Measurements from ENCODE around the gene PCA3.

PCA3 gene

DNA sequence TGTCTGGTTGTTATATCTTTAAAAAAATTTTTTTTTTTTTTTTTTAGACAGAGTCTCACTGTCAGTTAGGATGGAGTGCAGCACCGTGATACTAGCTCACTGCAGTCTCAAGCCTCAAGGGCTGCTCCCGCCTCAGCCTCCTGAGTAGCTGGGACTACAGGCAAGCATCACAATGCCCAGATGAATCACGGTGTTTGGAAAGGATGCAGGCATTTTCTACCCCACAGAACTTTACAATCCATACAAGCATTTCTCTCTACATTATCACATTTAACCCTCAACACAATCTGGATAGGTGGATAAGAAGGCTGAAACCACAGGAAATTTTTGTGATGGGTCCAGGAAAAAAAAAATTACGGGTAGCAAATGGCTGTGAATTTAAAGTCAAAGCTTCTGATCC lies 5.8 kb upstream of the PCA3 start:
- DNase-seq = no peak

DNA sequence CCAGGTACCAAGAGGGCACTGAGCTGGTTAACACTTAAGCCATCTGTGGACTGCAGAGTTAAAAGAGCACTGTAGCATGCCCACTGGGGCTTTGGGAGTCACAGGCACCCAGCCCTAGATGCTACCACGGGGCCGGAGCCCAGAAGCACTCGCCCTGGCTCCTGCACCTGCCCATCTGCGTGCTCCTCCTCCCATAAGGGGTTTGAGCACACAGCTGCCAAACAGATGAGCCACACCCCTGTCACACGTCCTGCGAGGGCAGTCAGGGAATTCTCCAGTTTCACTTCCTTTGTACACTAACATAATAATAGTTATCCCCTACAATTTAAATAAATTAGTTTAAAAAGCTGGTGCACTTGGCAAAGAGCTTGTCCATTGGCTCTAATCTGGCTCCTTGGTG lies 4.5 kb upstream of the PCA3 start:
- no peak for DNase-seq

DNA sequence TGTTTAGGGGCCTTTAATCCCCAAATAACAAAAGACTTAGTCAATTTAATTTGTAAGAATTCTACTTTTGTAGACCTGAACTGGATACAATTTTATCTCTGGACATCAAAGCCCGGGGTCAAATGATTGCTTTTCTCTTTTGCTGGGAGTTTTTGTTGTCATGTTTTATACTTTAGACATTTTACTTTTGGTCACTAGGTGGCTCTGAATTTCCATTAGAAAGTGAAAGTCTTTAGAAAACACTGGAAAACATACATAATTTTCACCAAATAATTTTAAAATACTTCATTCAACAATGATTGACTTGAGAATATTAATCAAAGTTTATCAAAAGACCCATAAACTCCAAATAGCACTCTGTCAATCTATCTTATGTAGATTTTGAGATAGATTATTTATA lies 2.8 kb upstream of the PCA3 start:
- no peak for DNase-seq

DNA sequence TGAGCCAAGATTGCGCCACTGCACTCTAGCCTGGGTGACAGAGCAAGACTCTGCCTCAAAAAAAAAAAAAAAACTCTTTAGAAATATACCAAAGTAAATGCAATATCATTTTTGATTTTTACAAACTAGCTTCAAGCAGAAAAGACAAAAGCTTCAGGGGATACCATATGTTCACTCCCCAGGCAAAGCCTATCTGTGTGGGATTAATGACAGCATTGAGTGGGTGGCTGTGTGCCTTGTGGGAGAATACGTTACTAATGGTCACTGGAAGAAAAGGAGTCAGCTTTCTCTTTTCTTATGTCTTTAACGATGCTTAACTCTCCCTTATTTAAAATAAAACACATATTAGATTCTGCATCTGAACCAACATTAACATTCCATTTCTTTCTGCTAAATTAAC lies 1.9 kb downstream of the PCA3 start:
- DNase-seq = no peak

DNA sequence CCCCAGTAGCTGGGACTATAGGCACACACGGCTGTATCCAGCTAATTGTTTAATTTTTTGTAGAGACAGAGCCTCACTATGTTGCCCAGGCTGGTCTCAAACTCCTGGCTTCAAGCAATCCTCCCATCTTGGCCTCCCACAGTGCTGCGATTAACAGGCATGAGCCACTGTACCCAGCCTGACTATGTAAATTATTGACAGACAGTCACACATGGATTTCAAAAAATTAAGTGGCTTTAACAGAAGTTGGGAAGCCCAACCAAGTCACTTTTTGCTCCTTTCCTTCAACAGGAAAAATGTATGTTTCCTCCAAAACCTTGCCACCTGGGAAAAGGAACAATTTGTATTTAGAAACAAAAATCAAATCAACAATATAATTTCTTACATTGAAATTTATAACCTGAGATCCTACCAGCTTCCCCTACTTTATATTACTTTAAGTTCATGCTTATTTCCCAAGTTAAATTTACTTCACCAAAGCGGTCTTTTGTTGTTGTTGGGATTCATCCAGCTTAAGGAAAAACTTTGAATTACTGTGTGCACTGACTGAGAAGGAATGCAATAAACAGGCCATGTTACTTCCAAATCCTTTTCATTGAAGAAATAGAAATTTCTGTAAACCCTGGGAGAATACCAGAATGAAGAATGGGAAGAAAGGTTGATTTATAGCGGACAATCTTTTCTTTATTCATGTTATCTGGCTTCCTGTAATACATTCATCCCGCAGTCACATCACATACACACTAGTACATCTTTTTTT lies 8.6 kb downstream of the PCA3 start:
- no peak for DNase-seq

DNA sequence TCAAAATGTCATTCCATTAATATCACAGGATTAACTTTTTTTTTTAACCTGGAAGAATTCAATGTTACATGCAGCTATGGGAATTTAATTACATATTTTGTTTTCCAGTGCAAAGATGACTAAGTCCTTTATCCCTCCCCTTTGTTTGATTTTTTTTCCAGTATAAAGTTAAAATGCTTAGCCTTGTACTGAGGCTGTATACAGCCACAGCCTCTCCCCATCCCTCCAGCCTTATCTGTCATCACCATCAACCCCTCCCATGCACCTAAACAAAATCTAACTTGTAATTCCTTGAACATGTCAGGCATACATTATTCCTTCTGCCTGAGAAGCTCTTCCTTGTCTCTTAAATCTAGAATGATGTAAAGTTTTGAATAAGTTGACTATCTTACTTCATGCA lies 20.6 kb downstream of the PCA3 start:
- no peak for DNase-seq

DNA sequence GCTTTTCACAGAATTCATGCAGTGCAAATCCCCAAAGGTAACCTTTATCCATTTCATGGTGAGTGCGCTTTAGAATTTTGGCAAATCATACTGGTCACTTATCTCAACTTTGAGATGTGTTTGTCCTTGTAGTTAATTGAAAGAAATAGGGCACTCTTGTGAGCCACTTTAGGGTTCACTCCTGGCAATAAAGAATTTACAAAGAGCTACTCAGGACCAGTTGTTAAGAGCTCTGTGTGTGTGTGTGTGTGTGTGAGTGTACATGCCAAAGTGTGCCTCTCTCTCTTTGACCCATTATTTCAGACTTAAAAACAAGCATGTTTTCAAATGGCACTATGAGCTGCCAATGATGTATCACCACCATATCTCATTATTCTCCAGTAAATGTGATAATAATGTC lies 21.3 kb downstream of the PCA3 start:
- no peak for DNase-seq

GRCh38 chr9:76787677-76788076 lies 23.4 kb downstream of the PCA3 start:
- DNase-seq = no peak

- no peak for DNase-seq
These were observed 25.6 kb downstream of the PCA3 start for GRCh38 chr9:76789840-76790239.

DNA sequence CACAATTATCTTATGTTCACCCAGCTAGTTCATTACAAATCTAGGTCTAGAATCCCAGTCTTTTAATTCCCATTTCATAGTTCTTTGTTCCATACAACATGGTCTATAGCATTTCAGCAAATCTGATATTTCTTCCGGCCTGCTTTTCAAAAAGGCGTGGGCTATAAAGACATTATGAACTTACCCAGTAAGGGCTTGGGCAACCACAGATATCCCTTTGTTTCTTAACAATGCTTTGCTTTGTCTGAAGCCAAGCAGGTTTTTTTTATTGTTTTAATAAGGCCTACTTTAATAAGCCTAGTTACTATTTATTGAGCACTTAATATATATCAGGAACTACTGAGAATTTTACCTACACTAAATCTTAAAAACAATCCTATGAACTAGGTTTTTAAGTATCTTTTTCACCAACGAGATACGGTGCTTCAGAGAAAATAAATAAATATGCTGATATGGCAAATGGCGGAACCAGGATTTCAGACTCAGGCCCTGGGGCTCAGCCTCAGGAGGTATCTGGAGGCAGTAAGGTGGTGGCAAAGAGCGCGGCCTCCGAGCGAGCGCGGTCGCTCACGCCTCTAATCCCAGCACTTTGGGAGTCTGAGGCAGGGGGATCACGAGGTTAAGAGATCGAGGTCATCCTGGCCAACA lies 29.7 kb downstream of the PCA3 start:
- no peak for DNase-seq

DNA sequence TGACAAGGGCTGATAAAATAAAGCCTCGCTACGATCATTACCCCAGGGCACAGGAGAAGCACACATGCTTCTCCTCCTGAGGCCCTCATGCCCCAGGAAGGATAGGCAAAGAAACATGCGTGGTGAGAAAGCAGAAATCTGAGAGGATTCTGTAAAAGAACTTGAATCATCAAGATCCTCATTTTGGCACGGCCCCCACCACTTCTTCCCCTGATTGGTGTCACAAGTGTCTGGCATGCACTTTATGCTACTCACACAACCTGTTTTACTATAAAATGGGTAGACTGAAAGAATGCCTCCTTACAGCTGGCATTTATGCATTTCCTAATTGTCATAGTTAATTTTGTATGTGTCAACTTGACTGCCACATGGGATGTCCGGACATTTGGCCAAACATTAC lies 32.1 kb downstream of the PCA3 start:
- DNase-seq = no peak

DNA sequence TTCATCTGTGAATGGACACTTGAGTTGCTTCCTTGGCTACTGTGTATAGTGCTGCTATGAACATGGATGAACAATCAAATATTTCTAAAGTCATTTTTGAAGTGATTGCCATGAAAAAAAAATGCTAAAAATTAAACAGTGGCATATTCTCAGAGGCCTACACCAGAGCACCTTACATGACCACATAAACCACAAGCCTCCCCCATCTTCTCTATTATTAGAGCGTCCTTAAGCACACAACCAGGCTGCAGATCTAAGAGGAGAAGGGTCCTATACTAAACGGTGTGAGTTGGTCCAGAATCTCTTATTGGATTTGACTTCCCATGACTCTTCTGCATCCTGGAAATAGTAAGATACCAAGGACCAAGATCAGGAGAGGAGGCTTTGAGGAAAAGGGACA lies 34.3 kb downstream of the PCA3 start:
- DNase-seq = no peak

- DNase-seq = no peak
These were observed 35.2 kb downstream of the PCA3 start for GRCh38 chr9:76799473-76799872.

- no peak for DNase-seq
These were observed 36.7 kb downstream of the PCA3 start for GRCh38 chr9:76800901-76801300.

DNA sequence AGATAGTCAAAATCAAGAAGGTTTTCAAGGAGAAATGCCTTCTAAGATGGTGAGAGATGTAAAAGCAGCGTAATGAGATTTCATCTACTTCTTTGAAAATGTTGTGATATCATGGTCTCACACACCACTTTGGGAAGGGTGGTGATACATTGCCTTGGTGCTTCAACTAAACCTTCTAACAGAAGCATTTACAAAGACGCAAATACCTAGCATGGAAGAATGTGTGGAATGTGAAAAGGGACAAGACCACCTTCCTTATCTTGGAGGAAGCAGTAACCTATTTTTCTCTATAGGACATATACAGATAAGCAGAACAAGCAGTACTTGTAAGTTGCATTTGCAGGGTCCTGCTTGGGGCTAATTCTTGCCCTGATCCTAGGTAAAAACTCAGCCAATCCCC lies 38.8 kb downstream of the PCA3 start:
- no peak for DNase-seq

- DNase-seq = no peak
These were observed 39.5 kb downstream of the PCA3 start for GRCh38 chr9:76803762-76804161.

DNA sequence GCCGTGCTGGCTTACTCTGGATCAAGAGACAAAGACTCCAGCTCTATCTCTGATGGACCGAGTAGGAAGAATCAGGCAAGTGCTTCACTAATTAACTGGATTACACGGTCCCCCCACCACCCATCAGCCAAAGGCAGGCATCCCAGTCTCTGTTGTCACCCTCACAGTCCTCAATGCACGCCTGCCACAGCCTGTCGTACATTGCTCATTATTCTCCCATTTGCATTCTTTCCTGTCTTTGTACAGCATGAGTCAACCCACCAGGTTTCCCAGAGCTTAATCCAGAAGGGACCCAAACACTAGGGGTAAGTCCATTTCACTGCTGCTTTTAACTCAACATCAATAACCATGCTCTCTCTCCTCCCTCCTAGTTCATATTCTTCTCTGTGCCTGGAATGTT lies 44.4 kb downstream of the PCA3 start:
- no peak for DNase-seq

DNA sequence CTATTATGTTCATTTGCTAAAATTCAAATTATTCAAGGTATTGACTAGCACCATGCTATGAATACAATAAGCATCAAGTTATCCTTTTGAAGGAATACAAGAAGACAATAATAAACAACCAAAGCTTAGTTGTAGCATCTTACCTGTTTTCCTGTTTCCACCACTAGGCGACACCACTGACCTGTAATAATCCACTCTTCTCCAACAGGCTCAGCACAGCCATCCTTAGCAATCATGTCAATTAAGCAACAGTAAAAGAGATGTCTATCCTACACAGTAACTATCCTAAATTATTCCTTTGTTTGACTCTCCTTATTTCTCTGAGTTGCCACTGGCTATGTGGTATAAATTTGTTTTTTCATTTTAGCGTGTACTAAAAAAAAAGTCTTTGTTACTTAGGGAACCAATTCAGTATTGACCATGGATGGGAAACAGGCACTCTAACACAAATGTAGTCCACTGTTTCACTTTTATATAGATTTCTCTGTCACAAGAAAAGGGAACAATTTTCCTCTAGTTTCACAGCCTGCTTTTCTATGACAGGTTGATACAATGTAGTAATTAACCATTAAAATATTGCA lies 46.2 kb downstream of the PCA3 start:
- DNase-seq = no peak

GRCh38 chr9:76812591-76812990 lies 48.4 kb downstream of the PCA3 start:
- no peak for DNase-seq

- DNase-seq = no peak
These were observed 53.3 kb downstream of the PCA3 start for GRCh38 chr9:76817489-76817888.

DNA sequence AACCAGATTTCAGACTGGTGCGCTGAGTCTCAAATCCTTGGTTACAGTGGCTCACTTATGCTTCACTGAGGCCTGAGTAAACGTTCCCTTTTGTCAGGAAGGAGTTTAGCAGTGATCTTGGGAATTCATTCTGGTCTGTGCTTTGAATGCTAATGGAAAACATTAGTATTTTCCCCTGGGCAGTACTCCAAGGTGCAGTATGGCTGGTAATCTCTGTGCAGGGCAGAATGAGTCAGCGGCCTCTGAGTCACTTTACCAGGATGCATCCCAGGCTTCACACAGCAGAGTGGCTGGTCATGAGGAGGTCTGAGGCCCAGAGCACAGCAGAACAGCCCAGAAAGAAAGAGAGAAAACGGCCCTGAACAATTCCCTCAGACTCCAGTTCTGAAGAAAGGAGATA lies 54.0 kb downstream of the PCA3 start:
- DNase-seq = no peak

DNA sequence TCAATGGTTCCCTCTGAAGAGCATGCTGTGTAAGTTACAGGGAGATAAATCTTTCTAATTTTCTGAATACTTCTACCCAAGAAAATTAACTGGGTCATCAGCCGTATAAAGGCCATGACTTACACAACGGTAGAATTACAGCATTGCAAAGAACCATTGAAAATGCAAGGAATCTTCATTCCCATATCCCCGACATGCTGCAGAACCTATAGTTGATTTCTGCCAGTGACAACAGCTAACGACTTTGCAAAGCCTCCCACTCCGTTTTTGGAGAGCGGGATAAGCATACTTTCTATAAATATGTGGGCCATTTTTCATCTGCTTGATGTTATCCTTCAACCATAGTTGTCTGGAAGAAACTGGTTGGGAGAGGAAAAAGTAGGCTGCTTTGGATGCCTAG lies 56.2 kb downstream of the PCA3 start:
- DNase-seq = no peak

DNA sequence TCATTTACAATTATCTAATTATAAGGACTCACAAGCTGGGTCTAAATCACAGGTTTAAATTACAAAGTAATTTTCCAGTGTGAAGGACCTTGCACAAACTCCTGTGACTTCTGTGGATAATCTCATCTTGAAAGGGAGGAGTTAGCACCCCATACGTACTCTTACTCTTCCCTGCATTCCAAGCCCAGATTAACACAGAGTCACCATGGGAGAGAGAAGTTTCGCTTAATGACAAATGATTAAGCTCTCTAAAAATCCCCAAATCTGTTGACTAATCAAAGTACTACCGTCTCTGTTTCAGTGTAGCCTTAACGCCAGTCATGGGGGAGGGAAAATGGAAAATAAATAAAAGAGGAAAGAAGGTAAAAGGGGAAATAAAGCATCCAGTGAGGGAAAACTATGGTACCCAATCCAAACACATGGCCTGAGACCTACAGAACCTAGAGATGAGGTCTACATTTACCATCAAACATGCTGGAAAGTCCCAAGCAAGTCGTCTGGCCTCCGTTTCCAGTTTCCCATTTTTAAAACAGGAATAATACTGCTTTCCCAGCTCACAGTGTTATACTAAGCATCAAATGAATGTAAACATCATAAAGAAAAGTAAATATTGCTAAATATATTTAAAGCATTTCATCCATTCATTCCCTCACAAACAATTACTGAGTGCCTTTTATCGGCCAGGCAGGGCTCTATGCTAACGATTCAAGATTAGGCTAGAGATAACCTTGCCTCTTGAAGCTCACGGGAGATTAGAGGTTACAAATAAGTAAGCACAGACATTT lies 63.2 kb downstream of the PCA3 start:
- DNase-seq = no peak

- no peak for DNase-seq
These were observed 64.2 kb downstream of the PCA3 start for GRCh38 chr9:76828447-76828846.
